ENCODE results near the gene MSN.
"Not testable (repeated sequence)": the region's sequence is repeated elsewhere in the genome, so short reads cannot be mapped to it uniquely, and the experiment has no call there.

Gene MSN

GRCh38 chrX:65667503-65668376 is at the start of gene MSN:
TSS of gene MSN (plus strand) at chrX:65667654. CDS start at chrX:65667842, 188 bp downstream.
- peak; percentile 57 to 70 for DNase-seq (ENCODE audit: low read depth in 2 of 2)

GRCh38 chrX:65620096-65620705 is 47.3 kb upstream of the MSN start:
- not testable (repeated sequence) for DNase-seq (ENCODE audit: low read depth in 2 of 2)

- no peak for DNase-seq (ENCODE audit: low read depth in 2 of 2)
These were observed 36.7 kb upstream of the MSN start for GRCh38 chrX:65630771-65631170.

- DNase-seq (ENCODE audit: low read depth in 2 of 2), result no peak
These were observed 33.6 kb upstream of the MSN start for GRCh38 chrX:65633826-65634225.

GRCh38 chrX:65634732-65635131 is 32.7 kb upstream of the MSN start:
- no peak for DNase-seq (ENCODE audit: low read depth in 2 of 2)

GRCh38 chrX:65635378-65635777 is 32.1 kb upstream of the MSN start:
- DNase-seq (ENCODE audit: low read depth in 2 of 2), result no peak

- no peak for DNase-seq (ENCODE audit: low read depth in 2 of 2)
These were observed 31.6 kb upstream of the MSN start for GRCh38 chrX:65635822-65636221.

GRCh38 chrX:65636261-65636660 is 31.2 kb upstream of the MSN start:
- DNase-seq (ENCODE audit: low read depth in 2 of 2), result not testable (repeated sequence)

- DNase-seq (ENCODE audit: low read depth in 2 of 2), result no peak
These were observed 30.1 kb upstream of the MSN start for GRCh38 chrX:65637335-65637734.

GRCh38 chrX:65642914-65643491 is 24.5 kb upstream of the MSN start:
- no peak for DNase-seq (ENCODE audit: low read depth in 2 of 2)

GRCh38 chrX:65643531-65644052 is 23.9 kb upstream of the MSN start:
- DNase-seq (ENCODE audit: low read depth in 2 of 2), result no peak

GRCh38 chrX:65644621-65645289 is 22.7 kb upstream of the MSN start:
- DNase-seq (ENCODE audit: low read depth in 2 of 2), result no peak

GRCh38 chrX:65647801-65648200 is 19.7 kb upstream of the MSN start:
- DNase-seq (ENCODE audit: low read depth in 2 of 2), result no peak

- DNase-seq (ENCODE audit: low read depth in 2 of 2), result no peak
These were observed 15.4 kb upstream of the MSN start for GRCh38 chrX:65652098-65652497.

- not testable (repeated sequence) for DNase-seq (ENCODE audit: low read depth in 2 of 2)
These were observed 10.4 kb upstream of the MSN start for GRCh38 chrX:65657009-65657441.

GRCh38 chrX:65657659-65658058 is 9.8 kb upstream of the MSN start:
- DNase-seq (ENCODE audit: low read depth in 2 of 2), result no peak

- no peak for DNase-seq (ENCODE audit: low read depth in 2 of 2)
These were observed 9.2 kb upstream of the MSN start for GRCh38 chrX:65658229-65658628.

GRCh38 chrX:65667157-65667502 is 324 bp upstream of the MSN start:
- DNase-seq (ENCODE audit: low read depth in 2 of 2), result no peak

GRCh38 chrX:65668377-65669310 is 1.2 kb downstream of the MSN start:
- peak; percentile 17 to 41 for DNase-seq (ENCODE audit: low read depth in 2 of 2)

- no peak for DNase-seq (ENCODE audit: low read depth in 2 of 2)
These were observed 3.8 kb downstream of the MSN start for GRCh38 chrX:65671286-65671685.

- DNase-seq (ENCODE audit: low read depth in 2 of 2), result no peak
These were observed 4.5 kb downstream of the MSN start for GRCh38 chrX:65671966-65672365.

Data from stimulated activated CD4-positive, alpha-beta T cell treated with anti-CD3 and anti-CD28 coated beads, Interleukin-4, amount 100 ng/mL, for 48 hours (primary cell).